HL-60 (cell line): Measurements from ENCODE around the gene PFDN4.

Source experiments
- DNase-seq, 2 experiments: peaks; one replicate each; pipeline ENCODE4 v3.0.0-alpha.2; 2010 to 2020; ENCODE audit warnings: low read depth in 1 of 2, low spot score in 1 of 2
- H3K27ac ChIP-seq: fragments of 250-450 bp; sonication (Bioruptor Pico); replicated peaks from 2 replicates; pipeline ENCODE4 v1.5.1; 2020; ENCODE audit warnings: mild to moderate bottlenecking, moderate library complexity
- H3K27me3 ChIP-seq: fragments of 250-450 bp; sonication (Bioruptor Pico); 2 replicates; pipeline ENCODE4 v1.5.1; 2021; ENCODE audit warnings: mild to moderate bottlenecking, moderate library complexity; ENCODE audit not compliant: insufficient read depth, poor library complexity, severe bottlenecking
- H3K4me3 ChIP-seq: replicated peaks from 2 replicates; pipeline ENCODE4 v1.5.1; 2011; ENCODE audit warnings: mild to moderate bottlenecking, control low read depth, low read length; ENCODE audit not compliant: insufficient read depth
- CTCF ChIP-seq: IDR thresholded peaks from one replicate; pipeline ENCODE4 v1.5.1; 2011; ENCODE audit warnings: low read length, control low read depth, inconsistent platforms; ENCODE audit not compliant: insufficient read depth
- GABPA ChIP-seq: IDR thresholded peaks from 2 replicates; pipeline ENCODE4 v1.6.1; 2012; ENCODE audit warnings: low read depth
- POLR2AphosphoS5 ChIP-seq: IDR thresholded peaks from 2 replicates; pipeline ENCODE4 v1.6.1; 2012; ENCODE audit warnings: low read depth
- REST ChIP-seq: IDR thresholded peaks from 2 replicates; pipeline ENCODE4 v1.6.1; 2012; ENCODE audit warnings: low read depth; ENCODE audit not compliant: insufficient replicate concordance
- SPI1 ChIP-seq: IDR thresholded peaks from 2 replicates; pipeline ENCODE4 v1.6.1; 2012; ENCODE audit warnings: low read depth, mild to moderate bottlenecking, borderline replicate concordance

PFDN4 gene

GRCh38 chr20:54176610-54177009, 31.3 kb upstream of the PFDN4 start:
- H3K4me3 ChIP-seq = no peak overlapping the region
- no peak overlapping the region for H3K27ac ChIP-seq
- DNase-seq = no peak
- H3K27me3 ChIP-seq = peaks cover 44% of the 10 kb centered on the region
- no peak for TF ChIP-seq SPI1
- TF ChIP-seq CTCF = no peak
- TF ChIP-seq POLR2AphosphoS5 = no peak
- TF ChIP-seq GABPA = no peak
- TF ChIP-seq REST = no peak

- no peak for TF ChIP-seq SPI1
- no peak for TF ChIP-seq REST
- no peak for TF ChIP-seq POLR2AphosphoS5
- DNase-seq = no peak
- no peak overlapping the region for H3K27ac ChIP-seq
- H3K27me3 ChIP-seq = peaks cover 36% of the 10 kb centered on the region
- H3K4me3 ChIP-seq = no peak overlapping the region
These were observed 30.5 kb upstream of the PFDN4 start for GRCh38 chr20:54177378-54177777.

- Histone ChIP-seq H3K27me3 (peaks cover 27% of the 10 kb centered on the region), H3K27ac (no peak overlapping the region), H3K4me3 (no peak overlapping the region)
- no peak for DNase-seq
- TF ChIP-seq GABPA (no peak), POLR2AphosphoS5 (no peak), SPI1 (no peak), REST (no peak), CTCF (no peak)
These were observed 29.6 kb upstream of the PFDN4 start for GRCh38 chr20:54178256-54178655.
